NCI-H1417 treated with DMSO at 0.1 percent for 48 hours (cell line): ENCODE results near the gene CCP110.

Experiments
- DNase-seq: peaks from one replicate; lab custom pipeline; 2025; lab: John Stamatoyannopoulos, UW

Gene CCP110

DNA sequence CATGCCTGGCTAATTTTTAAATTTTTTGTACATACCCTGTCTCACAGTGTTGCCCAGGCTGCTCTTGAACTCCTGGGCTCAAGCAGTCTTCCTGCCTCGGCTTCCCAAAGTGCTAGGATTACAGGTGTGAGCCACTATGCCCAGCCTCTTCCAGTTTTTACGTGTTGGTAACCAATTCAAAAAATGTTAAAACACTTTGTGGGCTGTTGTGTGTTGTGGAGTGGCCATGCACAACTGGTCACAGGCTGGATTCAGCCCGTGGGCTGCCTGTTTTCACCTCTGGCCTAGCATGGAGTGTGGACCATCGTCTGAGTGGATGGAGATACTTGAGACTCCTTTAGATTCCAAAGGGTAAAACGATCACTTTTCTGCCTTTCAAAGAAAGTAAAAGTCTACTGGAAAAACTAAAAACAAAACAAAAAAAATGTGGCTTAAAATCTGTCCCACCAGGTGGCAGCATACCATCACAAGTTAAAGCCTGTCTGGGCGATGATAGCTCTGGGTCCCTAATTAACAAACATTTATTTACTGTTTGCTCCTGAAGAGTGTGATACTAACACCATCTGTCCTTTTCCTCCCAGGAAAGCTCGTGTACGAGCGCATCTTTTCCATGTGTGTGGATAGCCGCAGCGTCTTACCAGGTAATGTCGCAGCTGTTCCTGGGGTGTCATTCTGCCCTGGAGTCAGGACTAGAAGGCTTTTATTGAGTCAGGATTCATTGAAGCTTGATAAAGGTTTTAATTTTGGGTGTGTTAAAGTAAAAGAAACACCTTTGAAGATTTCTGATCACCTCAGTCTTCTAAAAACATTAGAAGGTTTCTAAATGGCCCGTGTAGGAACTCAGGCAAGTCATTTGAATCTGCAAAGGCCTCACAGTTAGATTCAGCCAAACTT, 77.6 kb downstream of the CCP110 start:
- no peak for DNase-seq
